Common myeloid progenitor, CD34-positive (primary cell): ENCODE results near the gene SPP1. TPM values are rescaled to one million over a fixed set of nuclear protein-coding genes. Genes with fewer than 3 reads are reported as not detected.
A peak's percentile ranks its signal among the peaks of the same experiment; 100 is the strongest.

Experiments used
- CTCF ChIA-PET: fragments of 350-600 bp; sonication (Branson Sonifier 250); formaldehyde crosslinking; loops from one replicate; lab custom pipeline; 2021; ENCODE audit warnings: antibody characterized with exemption; lab: Charles Lee
- POLR2A ChIA-PET: fragments of 350-600 bp; sonication (Branson Sonifier 250); formaldehyde crosslinking; loops from one replicate; lab custom pipeline; 2021; ENCODE audit warnings: antibody characterized with exemption; lab: Charles Lee
- DNase-seq, 3 donors: peaks; one replicate each; pipeline versions ENCODE4 v3.0.0 to v3.0.0-alpha.2; 2013
- H3K27ac ChIP-seq, 2 experiments: 1 replicate in 1 of 2; 2 replicates in 1 of 2; pipeline ENCODE4 v1.7.0; 2013; ENCODE audit warnings: inconsistent platforms in 2 of 2, low read length in 2 of 2, mild to moderate bottlenecking in 2 of 2, low read depth in 1 of 2, moderate library complexity in 1 of 2; ENCODE audit not compliant: severe bottlenecking in 2 of 2, insufficient read depth in 1 of 2, poor library complexity in 1 of 2
- H3K27me3 ChIP-seq, 5 experiments: replicated peaks in 2 of 5; 1 replicate in 3 of 5; 2 replicates in 2 of 5; pipeline versions ENCODE4 v1.6.1 to v1.7.0; 2013; ENCODE audit warnings: low read length in 4 of 5, mild to moderate bottlenecking in 2 of 5, moderate library complexity in 2 of 5, inconsistent platforms in 1 of 5; ENCODE audit not compliant: insufficient read depth in 5 of 5, control insufficient read depth in 4 of 5
- H3K36me3 ChIP-seq, 4 experiments: 1 replicate in 2 of 4; 2 replicates in 2 of 4; pipeline versions ENCODE4 v1.6.1 to v1.7.0; 2013; ENCODE audit warnings: low read length in 3 of 4, control low read depth in 1 of 4, mild to moderate bottlenecking in 1 of 4; ENCODE audit not compliant: control insufficient read depth in 4 of 4, insufficient read depth in 4 of 4
- H3K4me1 ChIP-seq, 4 experiments: 1 replicate in 3 of 4; 2 replicates in 1 of 4; pipeline versions ENCODE4 v1.6.1 to v1.7.1; 2013; ENCODE audit warnings: low read length in 3 of 4, mild to moderate bottlenecking in 3 of 4, control low read depth in 1 of 4, inconsistent platforms in 1 of 4, moderate library complexity in 1 of 4; ENCODE audit not compliant: control insufficient read depth in 4 of 4, insufficient read depth in 4 of 4; ENCODE audit errors: control extremely low read depth in 1 of 4
- H3K4me3 ChIP-seq, 7 experiments: 1 replicate in 4 of 7; 2 replicates in 3 of 7; pipeline versions ENCODE4 v1.5.1 to v1.7.0; 2013; ENCODE audit warnings: mild to moderate bottlenecking in 7 of 7, low read length in 6 of 7, moderate library complexity in 6 of 7, inconsistent platforms in 2 of 7, low read depth in 2 of 7, control low read depth in 1 of 7; ENCODE audit not compliant: insufficient read depth in 4 of 7, control insufficient read depth in 1 of 7; ENCODE audit errors: extremely low read depth in 1 of 7
- H3K9me3 ChIP-seq, 5 experiments: 1 replicate in 4 of 5; 2 replicates in 1 of 5; pipeline versions ENCODE4 v1.6.1 to v1.7.1; 2013; ENCODE audit warnings: low read length in 4 of 5, mild to moderate bottlenecking in 2 of 5, inconsistent platforms in 1 of 5, low read depth in 1 of 5, moderate library complexity in 1 of 5; ENCODE audit not compliant: control insufficient read depth in 4 of 5, insufficient read depth in 2 of 5; ENCODE audit errors: control extremely low read depth in 1 of 5
- WGBS: methylation state at CpG from one replicate; pipeline ENCODE4 v1.1.5; 2013; ENCODE audit not compliant: insufficient coverage; 5-methylcytosine and 5-hydroxymethylcytosine counted together
- polyA plus RNA-seq: library from polyadenylated mRNA; unstranded; fragments of 120-200 nt; gene quantifications from one replicate; pipeline ENCODE4 v1.2.1, GENCODE V29; 2013

Gene SPP1
- 1.6 TPM for polyA plus RNA-seq

DNA sequence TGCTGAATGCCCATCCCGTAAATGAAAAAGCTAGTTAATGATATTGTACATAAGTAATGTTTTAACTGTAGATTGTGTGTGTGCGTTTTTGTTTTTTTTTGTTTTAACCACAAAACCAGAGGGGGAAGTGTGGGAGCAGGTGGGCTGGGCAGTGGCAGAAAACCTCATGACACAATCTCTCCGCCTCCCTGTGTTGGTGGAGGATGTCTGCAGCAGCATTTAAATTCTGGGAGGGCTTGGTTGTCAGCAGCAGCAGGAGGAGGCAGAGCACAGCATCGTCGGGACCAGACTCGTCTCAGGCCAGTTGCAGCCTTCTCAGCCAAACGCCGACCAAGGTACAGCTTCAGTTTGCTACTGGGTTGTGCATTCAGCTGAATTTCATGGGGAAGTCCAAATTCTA, at the start of gene SPP1:
Gene SPP1, plus strand, starts transcription at position 249 of the 400 bp plus-strand sequence. CDS start 1,182 bp downstream, outside the sequence.
- DNase-seq: peak; percentile 89 to 96 (median 95)
- peaks cover 9 to 28% (median 17%) of the 10 kb centered on the region in 4 experiments for H3K4me1 ChIP-seq
- 0% methylated on average over 5 of the region's 8 CpGs for WGBS
- no peaks in the 10 kb centered on the region for H3K27me3 ChIP-seq
- peak within 1 kb of the TSS in 3 of 7 experiments; percentile 26 to 66 (median 37) for H3K4me3 ChIP-seq
- H3K36me3 ChIP-seq: no peaks in the 10 kb centered on the region
- no peak within 1 kb of the TSS for H3K27ac ChIP-seq
- CTCF ChIA-PET: interaction anchor here (0.6 to 5.3 kb wide), 9 partner anchors 11 to 844 kb away, joined by 3 to 59 read pairs (median 4); no protein-coding TSS in a partner anchor
- H3K9me3 ChIP-seq: no peaks in the 10 kb centered on the region
- POLR2A ChIA-PET: interaction anchor here (0.6 kb wide), 1 partner anchor 389 kb away, joined by 4 read pairs; no protein-coding TSS in a partner anchor

DNA sequence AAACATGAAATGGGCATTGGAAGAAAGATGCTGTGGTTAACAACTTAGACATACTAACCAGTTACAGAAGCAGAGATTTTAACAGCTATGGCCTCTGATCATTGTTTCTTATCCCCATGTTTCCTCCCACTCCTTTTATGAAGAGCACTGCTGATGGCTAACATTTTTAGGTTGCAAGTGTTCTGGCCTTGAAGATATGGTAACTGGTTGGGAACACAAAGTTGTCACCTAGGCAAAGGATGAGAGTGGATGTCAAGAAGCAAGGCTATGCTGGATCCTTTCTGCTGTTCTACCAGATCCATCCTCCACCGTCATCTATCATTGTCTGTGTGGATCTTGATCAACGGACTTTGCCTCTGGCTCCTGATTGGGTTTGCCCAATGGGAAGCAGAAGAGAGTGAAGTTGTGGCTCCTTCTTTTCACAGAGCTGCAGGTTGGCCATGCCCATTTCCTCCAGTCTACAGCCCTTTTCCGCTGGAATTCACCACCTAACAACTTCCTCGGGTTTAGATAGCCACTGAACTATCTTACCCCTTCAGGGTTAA, 48.9 kb upstream of the SPP1 start:
- whole genome bisulfite sequencing: 100% methylated on average over 1 of the region's 4 CpGs
- CTCF ChIA-PET: interaction anchor here (1.3 kb wide), 1 partner anchor 11 kb away, joined by 4 read pairs; no protein-coding TSS in a partner anchor
- POLR2A ChIA-PET: no interaction called here

DNA sequence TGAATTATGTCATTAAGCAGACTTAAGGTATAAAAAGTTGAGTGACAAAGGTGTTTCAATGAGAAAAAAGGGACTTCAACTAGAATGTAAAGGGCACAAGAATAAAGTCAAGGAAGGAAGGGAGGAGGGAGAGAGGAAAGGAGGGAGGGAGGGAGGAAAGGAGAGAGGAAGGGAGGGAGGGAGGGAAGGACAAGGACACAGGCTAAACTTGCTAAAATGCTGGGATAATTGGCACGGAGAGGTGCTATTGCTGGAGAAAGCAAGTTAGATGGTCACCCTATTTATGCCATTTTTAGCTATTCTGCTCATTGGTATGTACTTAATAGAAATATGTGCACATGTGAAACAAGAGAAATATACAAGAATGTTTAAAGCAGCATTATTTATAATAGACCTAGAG, 44.9 kb upstream of the SPP1 start:
- Histone ChIP-seq H3K27me3 (no peaks in the 10 kb centered on the region), H3K36me3 (no peaks in the 10 kb centered on the region), H3K27ac (no peak overlapping the region), H3K9me3 (peaks cover 0 to 4% (median 0%) of the 10 kb centered on the region in 5 experiments), H3K4me3 (no peak overlapping the region), H3K4me1 (peaks cover 0 to 4% (median 0%) of the 10 kb centered on the region in 4 experiments)
- WGBS: 100% methylated on average over 1 of the region's 1 CpG
- POLR2A ChIA-PET: no interaction called here
- CTCF ChIA-PET: no interaction called here
- DNase-seq: no peak

More for the DNA sequence above, 48.9 kb upstream of the SPP1 start:
- Histone ChIP-seq H3K9me3 (peaks cover 0 to 1% (median 0%) of the 10 kb centered on the region in 5 experiments), H3K4me1 (no peaks in the 10 kb centered on the region), H3K27me3 (no peaks in the 10 kb centered on the region), H3K36me3 (no peaks in the 10 kb centered on the region), H3K27ac (no peak overlapping the region), H3K4me3 (no peak overlapping the region)
- DNase-seq: no peak

DNA sequence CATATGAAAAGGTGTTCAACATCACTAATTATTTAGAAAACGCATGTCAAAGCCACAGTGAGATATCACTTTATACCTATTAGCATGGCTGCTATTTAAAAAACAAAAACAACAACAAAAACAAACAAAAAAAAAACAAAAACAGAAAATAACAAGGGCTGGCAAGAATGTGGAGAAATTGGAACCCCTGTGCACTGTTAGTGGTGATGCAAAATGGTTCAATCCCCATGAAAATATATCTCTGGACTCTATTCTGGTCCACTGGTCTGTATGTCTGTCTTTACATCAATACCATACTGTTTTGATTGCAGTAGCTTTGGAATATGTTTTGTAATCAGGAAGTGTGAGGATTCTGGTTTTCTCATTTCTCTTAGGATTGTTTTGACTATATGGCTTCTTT, 43.6 kb upstream of the SPP1 start:
- no peak overlapping the region for H3K27ac ChIP-seq
- H3K9me3 ChIP-seq: peaks cover 0 to 4% (median 0%) of the 10 kb centered on the region in 5 experiments
- H3K27me3 ChIP-seq: no peaks in the 10 kb centered on the region
- DNase-seq: no peak
- ChIA-PET POLR2A (no interaction called here), CTCF (no interaction called here)
- peaks cover 0 to 4% (median 0%) of the 10 kb centered on the region in 4 experiments for H3K4me1 ChIP-seq
- H3K4me3 ChIP-seq: no peak overlapping the region
- 100% methylated on average over 1 of the region's 1 CpG for WGBS
- H3K36me3 ChIP-seq: no peaks in the 10 kb centered on the region

DNA sequence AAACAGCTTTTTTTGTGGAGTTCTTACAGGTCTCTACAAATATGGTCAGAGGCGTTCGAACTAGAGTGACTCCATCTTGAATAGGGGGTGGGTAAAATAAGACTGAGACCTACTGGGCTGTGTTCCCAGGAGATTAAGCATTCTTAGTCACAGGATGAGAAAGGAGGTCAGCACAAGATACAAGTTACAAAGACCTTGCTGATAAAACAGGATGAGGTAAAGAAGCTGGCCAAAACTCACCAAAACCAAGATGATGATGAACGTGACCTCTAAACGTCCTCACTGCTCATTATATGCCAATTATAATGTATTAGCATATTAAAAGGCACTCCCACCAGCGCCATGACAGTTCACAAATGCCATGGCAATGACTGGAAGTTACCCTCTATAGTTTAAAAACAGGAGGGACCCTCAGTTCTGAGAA, 42.8 kb upstream of the SPP1 start:
- WGBS: 92% methylated on average over 2 of the region's 5 CpGs
- CTCF ChIA-PET: no interaction called here
- Histone ChIP-seq H3K27me3 (no peaks in the 10 kb centered on the region), H3K4me1 (peaks cover 0 to 4% (median 0%) of the 10 kb centered on the region in 4 experiments), H3K36me3 (no peaks in the 10 kb centered on the region), H3K27ac (no peak overlapping the region), H3K4me3 (no peak overlapping the region), H3K9me3 (peaks cover 0 to 4% (median 0%) of the 10 kb centered on the region in 5 experiments)
- POLR2A ChIA-PET: no interaction called here
- no peak for DNase-seq

DNA sequence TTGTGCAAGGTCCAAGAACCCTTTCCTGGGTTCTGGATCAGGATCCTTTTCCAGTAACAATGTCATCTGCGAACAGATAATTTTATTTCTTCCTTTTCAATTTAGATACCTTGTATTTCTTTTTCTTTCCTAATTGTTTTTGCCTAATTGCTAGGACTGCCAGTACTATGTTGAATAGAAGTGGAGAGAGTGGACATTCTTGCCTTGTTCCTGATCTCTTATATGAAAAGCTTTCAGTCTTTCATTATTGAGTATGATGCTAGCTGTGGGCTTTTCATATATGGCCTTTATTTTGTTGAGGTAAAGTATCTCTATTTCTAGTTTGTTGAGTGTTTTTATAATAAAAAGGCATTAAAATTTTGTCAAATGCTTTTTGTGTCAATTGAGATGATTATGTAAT, 42.2 kb upstream of the SPP1 start:
- H3K4me1 ChIP-seq: peaks cover 0 to 4% (median 0%) of the 10 kb centered on the region in 4 experiments
- H3K36me3 ChIP-seq: no peaks in the 10 kb centered on the region
- H3K4me3 ChIP-seq: no peak overlapping the region
- no CpG with 5 or more reads among the region's 1 CpG for whole genome bisulfite sequencing
- CTCF ChIA-PET: interaction anchor here (1.3 kb wide), 1 partner anchor 21 kb away, joined by 3 read pairs; no protein-coding TSS in a partner anchor
- no peak for DNase-seq
- H3K27ac ChIP-seq: no peak overlapping the region
- H3K27me3 ChIP-seq: no peaks in the 10 kb centered on the region
- H3K9me3 ChIP-seq: peaks cover 0 to 4% (median 0%) of the 10 kb centered on the region in 5 experiments
- POLR2A ChIA-PET: no interaction called here

DNA sequence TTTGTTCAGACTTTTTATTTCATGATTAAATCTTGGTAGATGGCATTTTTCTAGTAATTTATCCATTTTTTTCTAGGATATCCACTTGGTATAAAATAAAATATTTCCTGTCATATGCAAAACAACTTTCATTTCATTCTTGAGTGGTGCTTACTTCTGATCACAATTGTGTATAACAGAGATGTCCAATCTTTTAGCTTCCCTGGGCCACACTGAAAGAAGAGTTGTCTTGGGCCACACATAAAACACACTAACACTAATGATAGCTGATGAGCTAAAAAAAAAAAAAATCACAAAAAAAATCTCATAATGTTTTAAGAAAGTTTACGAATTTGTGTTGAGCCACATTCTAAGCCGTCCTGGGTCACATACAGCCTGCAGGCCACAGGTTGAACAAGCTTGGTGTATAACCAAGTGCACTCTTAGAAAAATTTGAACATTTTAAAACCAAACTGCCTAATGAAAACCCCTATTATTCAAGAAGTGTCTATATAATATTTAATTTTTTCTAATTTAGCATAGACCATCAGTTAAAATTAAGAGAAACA, 41.3 kb upstream of the SPP1 start:
- Histone ChIP-seq H3K4me3 (no peak overlapping the region), H3K4me1 (peaks cover 0 to 4% (median 0%) of the 10 kb centered on the region in 4 experiments), H3K27me3 (no peaks in the 10 kb centered on the region), H3K36me3 (no peaks in the 10 kb centered on the region), H3K9me3 (peaks cover 0 to 4% (median 0%) of the 10 kb centered on the region in 5 experiments), H3K27ac (no peak overlapping the region)
- ChIA-PET CTCF (interaction anchor here (0.6 to 1.3 kb wide), 3 partner anchors 22 to 264 kb away, joined by 3 to 4 read pairs (median 3); no protein-coding TSS in a partner anchor), POLR2A (interaction anchor here (0.5 kb wide), 1 partner anchor 8 kb away, joined by 3 read pairs; no protein-coding TSS in a partner anchor)
- no peak for DNase-seq
- 100% methylated on average over 2 of the region's 2 CpGs for WGBS
